ENCODE results near the gene TBC1D22A. TPM values are rescaled to one million over a fixed set of nuclear protein-coding genes. Genes with fewer than 3 reads are reported as not detected.

TBC1D22A gene
- total RNA-seq, 4 donors from 2014 or later: 15.6 to 21.7 (median 20.5) TPM

GRCh38 chr22:47160141-47160541, 397.7 kb downstream of the TBC1D22A start:
- intact Hi-C loops (cut with DNase I): no loop called here
- no peak for DNase-seq

GRCh38 chr22:47160781-47161520, 398.5 kb downstream of the TBC1D22A start:
- no peaks in the 10 kb centered on the region for H3K9me3 ChIP-seq
- TF ChIP-seq, protein P1, sequence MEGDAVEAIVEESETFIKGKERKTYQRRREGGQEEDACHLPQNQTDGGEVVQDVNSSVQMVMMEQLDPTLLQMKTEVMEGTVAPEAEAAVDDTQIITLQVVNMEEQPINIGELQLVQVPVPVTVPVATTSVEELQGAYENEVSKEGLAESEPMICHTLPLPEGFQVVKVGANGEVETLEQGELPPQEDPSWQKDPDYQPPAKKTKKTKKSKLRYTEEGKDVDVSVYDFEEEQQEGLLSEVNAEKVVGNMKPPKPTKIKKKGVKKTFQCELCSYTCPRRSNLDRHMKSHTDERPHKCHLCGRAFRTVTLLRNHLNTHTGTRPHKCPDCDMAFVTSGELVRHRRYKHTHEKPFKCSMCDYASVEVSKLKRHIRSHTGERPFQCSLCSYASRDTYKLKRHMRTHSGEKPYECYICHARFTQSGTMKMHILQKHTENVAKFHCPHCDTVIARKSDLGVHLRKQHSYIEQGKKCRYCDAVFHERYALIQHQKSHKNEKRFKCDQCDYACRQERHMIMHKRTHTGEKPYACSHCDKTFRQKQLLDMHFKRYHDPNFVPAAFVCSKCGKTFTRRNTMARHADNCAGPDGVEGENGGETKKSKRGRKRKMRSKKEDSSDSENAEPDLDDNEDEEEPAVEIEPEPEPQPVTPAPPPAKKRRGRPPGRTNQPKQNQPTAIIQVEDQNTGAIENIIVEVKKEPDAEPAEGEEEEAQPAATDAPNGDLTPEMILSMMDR (IDR thresholded peaks at IDR 0.05): no peak
- TF ChIP-seq POLR2A (IDR thresholded peaks at IDR 0.05): no peak
- intact Hi-C loops (cut with DNase I): no loop called here
- H3K4me1 ChIP-seq: no peaks in the 10 kb centered on the region
- 81 to 83% methylated on average over 11 to 14 of the region's 15 CpGs for WGBS, 2 donors
- no peak for DNase-seq
- H3K27ac ChIP-seq: no peak overlapping the region
- peaks cover 0 to 27% (median 0%) of the 10 kb centered on the region in 3 donors for H3K36me3 ChIP-seq
- H3K27me3 ChIP-seq: no peaks in the 10 kb centered on the region
- no peak overlapping the region for H3K4me3 ChIP-seq

More at GRCh38 chr22:47160141-47160541, 397.7 kb downstream of the TBC1D22A start:
- TF ChIP-seq POLR2A (IDR thresholded peaks at IDR 0.05): no peak
- TF ChIP-seq, protein P1 (IDR thresholded peaks at IDR 0.05): no peak
- WGBS, 2 donors: 92 to 98% methylated on average over 8 to 12 of the region's 18 CpGs
- Histone ChIP-seq H3K4me3 (no peak overlapping the region), H3K27ac (no peak overlapping the region), H3K4me1 (peaks cover 0 to 2% (median 0%) of the 10 kb centered on the region in 3 donors), H3K27me3 (no peaks in the 10 kb centered on the region), H3K36me3 (peaks cover 0 to 27% (median 0%) of the 10 kb centered on the region in 3 donors), H3K9me3 (no peaks in the 10 kb centered on the region)

GRCh38 chr22:47161631-47162030, 399.2 kb downstream of the TBC1D22A start:
- DNase-seq: no peak
- Histone ChIP-seq H3K4me1 (no peaks in the 10 kb centered on the region), H3K36me3 (peaks cover 0 to 30% (median 0%) of the 10 kb centered on the region in 3 donors), H3K9me3 (no peaks in the 10 kb centered on the region), H3K4me3 (no peak overlapping the region), H3K27ac (no peak overlapping the region), H3K27me3 (no peaks in the 10 kb centered on the region)
- intact Hi-C loops (cut with DNase I): no loop called here
- WGBS, 2 donors: 81 to 84% methylated on average over 15 to 16 of the region's 17 CpGs
- TF ChIP-seq, protein P1 (IDR thresholded peaks at IDR 0.05): no peak
- TF ChIP-seq POLR2A (IDR thresholded peaks at IDR 0.05): no peak

- no peak for DNase-seq
- no peak overlapping the region for H3K4me3 ChIP-seq
- no peaks in the 10 kb centered on the region for H3K27me3 ChIP-seq
- no peak overlapping the region for H3K27ac ChIP-seq
- peaks cover 0 to 37% (median 0%) of the 10 kb centered on the region in 3 donors for H3K36me3 ChIP-seq
- H3K4me1 ChIP-seq: no peaks in the 10 kb centered on the region
- intact Hi-C loops (cut with DNase I): no loop called here
- 74 to 85% methylated on average over 2 to 3 of the region's 10 CpGs for WGBS, 2 donors
- no peak for TF ChIP-seq POLR2A (IDR thresholded peaks at IDR 0.05)
- TF ChIP-seq, protein P1 (IDR thresholded peaks at IDR 0.05): no peak
- H3K9me3 ChIP-seq: no peaks in the 10 kb centered on the region
Measured at GRCh38 chr22:47162865-47163264, 400.4 kb downstream of the TBC1D22A start.

GRCh38 chr22:47163481-47163855, 401.0 kb downstream of the TBC1D22A start:
- no peak for DNase-seq
- TF ChIP-seq POLR2A (IDR thresholded peaks at IDR 0.05): no peak
- TF ChIP-seq, protein P1 (IDR thresholded peaks at IDR 0.05): no peak
- peaks cover 0 to 34% (median 0%) of the 10 kb centered on the region in 3 donors for H3K36me3 ChIP-seq
- H3K27ac ChIP-seq: no peak overlapping the region
- H3K9me3 ChIP-seq: no peaks in the 10 kb centered on the region
- H3K27me3 ChIP-seq: no peaks in the 10 kb centered on the region
- H3K4me1 ChIP-seq: no peaks in the 10 kb centered on the region
- intact Hi-C loops (cut with DNase I): no loop called here
- 91 to 94% methylated on average over 6 to 10 of the region's 10 CpGs for WGBS, 2 donors
- H3K4me3 ChIP-seq: no peak overlapping the region
